ENCODE results near the gene GTF3C4. TPM values are rescaled to one million over a fixed set of nuclear protein-coding genes. Genes with fewer than 3 reads are reported as not detected.

Gene GTF3C4
- total RNA-seq, 1 donor from 2014 or later, result 13.1 TPM

GRCh38 chr9:132648685-132649084 lies 21.6 kb upstream of the GTF3C4 start:
- DNase-seq, result no peak

GRCh38 chr9:132651259-132651658 lies 19.0 kb upstream of the GTF3C4 start:
- DNase-seq, result peak; percentile 41

- no peak for DNase-seq
Observed at GRCh38 chr9:132656299-132656698, 14.0 kb upstream of the GTF3C4 start.

GRCh38 chr9:132662152-132662945 lies 7.9 kb upstream of the GTF3C4 start:
- no peak for DNase-seq

GRCh38 chr9:132663117-132663516 lies 7.1 kb upstream of the GTF3C4 start:
- no peak for DNase-seq

- no peak for DNase-seq
Observed at GRCh38 chr9:132663851-132664250, 6.4 kb upstream of the GTF3C4 start.

- DNase-seq, result no peak
Observed at GRCh38 chr9:132669319-132669697, 956 bp upstream of the GTF3C4 start.

GRCh38 chr9:132669698-132670456 lies 387 bp upstream of the GTF3C4 start, which contains the start of gene DDX31:
Gene DDX31 (minus strand): TSS chr9:132669983. CDS start chr9:132669934, 49 bp downstream.
- peak; percentile 86 for DNase-seq

- DNase-seq, result peak; percentile 12
Observed at GRCh38 chr9:132671620-132672412, 1.6 kb downstream of the GTF3C4 start.

- DNase-seq, result peak; percentile 47
Observed at GRCh38 chr9:132672413-132672690, 2.1 kb downstream of the GTF3C4 start.

- peak; percentile 40 for DNase-seq
Observed at GRCh38 chr9:132673355-132673754, 3.1 kb downstream of the GTF3C4 start.

- DNase-seq, result no peak
Observed at GRCh38 chr9:132674485-132674884, 4.2 kb downstream of the GTF3C4 start.

- DNase-seq, result no peak
Observed at GRCh38 chr9:132677976-132678375, 7.7 kb downstream of the GTF3C4 start.

GRCh38 chr9:132679946-132680625 lies 9.8 kb downstream of the GTF3C4 start:
- DNase-seq, result no peak

GRCh38 chr9:132681561-132681960 lies 11.3 kb downstream of the GTF3C4 start:
- no peak for DNase-seq

- no peak for DNase-seq
Observed at GRCh38 chr9:132683873-132684272, 13.6 kb downstream of the GTF3C4 start.

- no peak for DNase-seq
Observed at GRCh38 chr9:132690696-132691095, 20.4 kb downstream of the GTF3C4 start.

- peak; percentile 36 for DNase-seq
Observed at GRCh38 chr9:132694144-132694543, 23.9 kb downstream of the GTF3C4 start.

- no peak for DNase-seq
Observed at GRCh38 chr9:132697230-132697629, 27.0 kb downstream of the GTF3C4 start.

- peak; percentile 74 for DNase-seq
Observed at GRCh38 chr9:132698989-132699388, 28.7 kb downstream of the GTF3C4 start.

- no peak for DNase-seq
Observed at GRCh38 chr9:132699956-132700355, 29.7 kb downstream of the GTF3C4 start.

- DNase-seq, result no peak
Observed at GRCh38 chr9:132702254-132702653, 32.0 kb downstream of the GTF3C4 start.

GRCh38 chr9:132703336-132703735 lies 33.1 kb downstream of the GTF3C4 start:
- DNase-seq, result no peak

All from dermis blood vessel endothelial cell (primary cell).